Endothelial cell (in vitro differentiated cells): ENCODE measurements around the gene CCL4. TPM values are rescaled to one million over a fixed set of nuclear protein-coding genes. Genes with fewer than 3 reads are reported as not detected.

Source experiments
- DNase-seq: peaks from one replicate; pipeline ENCODE4 v3.0.0; 2021; ENCODE audit warnings: low spot score
- H3K27ac Mint-ChIP-seq: one replicate; pipeline ENCODE4 v1.8.0; 2021; ENCODE audit warnings: mixed read lengths, inconsistent platforms; ENCODE audit not compliant: unreplicated experiment
- H3K27me3 Mint-ChIP-seq: one replicate; pipeline ENCODE4 v1.8.0; 2021; ENCODE audit warnings: mild to moderate bottlenecking, moderate library complexity, mixed read lengths, inconsistent platforms; ENCODE audit not compliant: unreplicated experiment
- H3K36me3 Mint-ChIP-seq: one replicate; pipeline ENCODE4 v1.8.0; 2021; ENCODE audit warnings: mild to moderate bottlenecking, low read depth, mixed read lengths, inconsistent platforms; ENCODE audit not compliant: unreplicated experiment
- H3K4me1 Mint-ChIP-seq: one replicate; pipeline ENCODE4 v1.8.0; 2021; ENCODE audit warnings: mild to moderate bottlenecking, mixed read lengths, inconsistent platforms; ENCODE audit not compliant: unreplicated experiment
- H3K4me3 Mint-ChIP-seq: one replicate; pipeline ENCODE4 v1.8.0; 2021; ENCODE audit warnings: mild to moderate bottlenecking, mixed read lengths, inconsistent platforms; ENCODE audit not compliant: unreplicated experiment
- H3K9me3 Mint-ChIP-seq: one replicate; pipeline ENCODE4 v1.8.0; 2021; ENCODE audit warnings: mixed read lengths, inconsistent platforms; ENCODE audit not compliant: unreplicated experiment
- CTCF ChIP-seq: fragments of 200-600 bp; sonication (generic); IDR thresholded peaks from one replicate; pipeline ENCODE4 v1.5.0; 2021; ENCODE audit warnings: antibody characterized with exemption; ENCODE audit not compliant: unreplicated experiment
- total RNA-seq: library from RNA; stranded (reverse); fragmentation: NEBNext Ultra II Directional; extraction: Animal tissue kit (Norgen Biotek cat#: 25700); gene quantifications from one replicate; pipeline ENCODE4 v1.2.1, GENCODE V29; 2021; ENCODE audit not compliant: unreplicated experiment

CCL4 gene
- total RNA-seq, 1 donor from 2014 or later: not detected

GRCh38 chr17:36060816-36061215 is 42.8 kb upstream of the CCL4 start:
- H3K27ac Mint-ChIP-seq: no peak overlapping the region
- no peaks in the 10 kb centered on the region for H3K4me1 Mint-ChIP-seq
- no peak for DNase-seq
- no peaks in the 10 kb centered on the region for H3K36me3 Mint-ChIP-seq
- no peaks in the 10 kb centered on the region for H3K27me3 Mint-ChIP-seq
- TF ChIP-seq CTCF: no peak
- H3K9me3 Mint-ChIP-seq: no peaks in the 10 kb centered on the region
- no peak overlapping the region for H3K4me3 Mint-ChIP-seq

GRCh38 chr17:36063786-36064541 is 39.7 kb upstream of the CCL4 start, which contains the start of gene CCL18:
TSS of gene CCL18 (plus strand) at chr17:36064272. CDS start at chr17:36064343, 71 bp downstream.
- Mint-ChIP-seq H3K4me1 (no peaks in the 10 kb centered on the region), H3K36me3 (no peaks in the 10 kb centered on the region), H3K9me3 (no peaks in the 10 kb centered on the region), H3K27me3 (peaks cover 3% of the 10 kb centered on the region), H3K27ac (no peak within 1 kb of the TSS), H3K4me3 (no peak within 1 kb of the TSS)
- TF ChIP-seq CTCF: no peak
- DNase-seq: no peak

GRCh38 chr17:36066365-36066985 is 37.2 kb upstream of the CCL4 start:
- no peak for DNase-seq
- Mint-ChIP-seq H3K4me3 (no peak overlapping the region), H3K27ac (no peak overlapping the region), H3K9me3 (no peaks in the 10 kb centered on the region), H3K27me3 (peaks cover 3% of the 10 kb centered on the region), H3K36me3 (no peaks in the 10 kb centered on the region), H3K4me1 (no peaks in the 10 kb centered on the region)
- no peak for TF ChIP-seq CTCF

GRCh38 chr17:36068524-36068923 is 35.1 kb upstream of the CCL4 start:
- H3K27ac Mint-ChIP-seq: no peak overlapping the region
- TF ChIP-seq CTCF: no peak
- peaks cover 5% of the 10 kb centered on the region for H3K27me3 Mint-ChIP-seq
- H3K36me3 Mint-ChIP-seq: no peaks in the 10 kb centered on the region
- H3K4me1 Mint-ChIP-seq: no peaks in the 10 kb centered on the region
- no peak for DNase-seq
- H3K4me3 Mint-ChIP-seq: no peak overlapping the region
- no peaks in the 10 kb centered on the region for H3K9me3 Mint-ChIP-seq

GRCh38 chr17:36069136-36069535 is 34.5 kb upstream of the CCL4 start:
- no peaks in the 10 kb centered on the region for H3K36me3 Mint-ChIP-seq
- peaks cover 5% of the 10 kb centered on the region for H3K27me3 Mint-ChIP-seq
- no peak for DNase-seq
- no peak for TF ChIP-seq CTCF
- no peak overlapping the region for H3K4me3 Mint-ChIP-seq
- no peaks in the 10 kb centered on the region for H3K9me3 Mint-ChIP-seq
- no peak overlapping the region for H3K27ac Mint-ChIP-seq
- no peaks in the 10 kb centered on the region for H3K4me1 Mint-ChIP-seq
